ENCODE data around the gene HOGA1.

GRCh38 chr10:97547271-97547600 lies 37.0 kb upstream of the HOGA1 start:
- TF ChIP-seq CTCF (IDR thresholded peaks at IDR 0.05) (no peak), USF1 (CRISPR knock-in tag; IDR thresholded peaks at IDR 0.05) (no peak), AR (CRISPR knock-in tag; IDR thresholded peaks at IDR 0.05) (no peak), HMGXB4 (CRISPR knock-in tag; IDR thresholded peaks at IDR 0.05) (no peak), CREM (CRISPR knock-in tag; IDR thresholded peaks at IDR 0.05) (no peak), HMGA2 (CRISPR knock-in tag; IDR thresholded peaks at IDR 0.05) (no peak), ETV6 (CRISPR knock-in tag; IDR thresholded peaks at IDR 0.05) (no peak), TP53 (CRISPR knock-in tag; IDR thresholded peaks at IDR 0.05) (no peak), ZNF281 (CRISPR knock-in tag; IDR thresholded peaks at IDR 0.05) (no peak), ZNF396 (CRISPR knock-in tag; IDR thresholded peaks at IDR 0.05; ENCODE audit: borderline replicate concordance) (no peak), ZSCAN18 (CRISPR knock-in tag; IDR thresholded peaks at IDR 0.05) (no peak)
